ENCODE data around the gene ACTG2. TPM values are rescaled to one million over a fixed set of nuclear protein-coding genes. Genes with fewer than 3 reads are reported as not detected.

Gene ACTG2
- total RNA-seq, 1 experiment from 2014 or later: 1.5 TPM

- Histone ChIP-seq H3K4me1 (ENCODE audit: insufficient read depth, low read length) (no peaks in the 10 kb centered on the region), H2BK120ac (ENCODE audit: low read depth, low read length, poor library complexity, severe bottlenecking) (no peak overlapping the region), H3K23me2 (ENCODE audit: insufficient read length, low read depth, low read length, poor library complexity, severe bottlenecking) (no peaks in the 10 kb centered on the region), H3K56ac (ENCODE audit: insufficient read length, low read depth, low read length) (no peak overlapping the region), H2AK5ac (ENCODE audit: insufficient read length, low read length) (no peak overlapping the region), H4K20me1 (ENCODE audit: control insufficient read depth, insufficient read depth, insufficient read length) (no peaks in the 10 kb centered on the region), H4K91ac (ENCODE audit: insufficient read length, low read depth, low read length) (no peak overlapping the region), H4K8ac (replicated peaks; ENCODE audit: insufficient read length, low read depth, low read length) (no peak overlapping the region), H3T11ph (ENCODE audit: low read length) (no peak overlapping the region), H2BK20ac (ENCODE audit: low read depth, low read length, poor library complexity, severe bottlenecking) (no peak overlapping the region), H3K23ac (ENCODE audit: insufficient read length, low read depth, low read length) (no peak overlapping the region), H2BK12ac (ENCODE audit: insufficient read length, low read depth, low read length) (no peak overlapping the region), H3K4ac (ENCODE audit: low read depth, low read length) (no peak overlapping the region), H3K9ac (ENCODE audit: extremely low read depth, insufficient read length, low read length) (no peak overlapping the region), H4K5ac (ENCODE audit: insufficient read length, low read depth, low read length) (no peak overlapping the region), H2AFZ (ENCODE audit: low read length) (no peak overlapping the region), H2BK15ac (ENCODE audit: low read depth, low read length) (no peak overlapping the region), H3K27me3 (ENCODE audit: insufficient read depth, low read length) (no peaks in the 10 kb centered on the region), H3K27ac (ENCODE audit: insufficient read length, low read depth, low read length) (no peak overlapping the region), H3K14ac (ENCODE audit: insufficient read depth, low read length) (no peak overlapping the region), H3K9me3 (ENCODE audit: control insufficient read depth, low read depth, low read length) (no peaks in the 10 kb centered on the region), H3K79me1 (ENCODE audit: insufficient read depth, low read depth, low read length, poor library complexity, severe bottlenecking) (peaks cover 10% of the 10 kb centered on the region), H3K4me2 (ENCODE audit: insufficient read depth, insufficient read length, low read length) (no peak overlapping the region), H2BK5ac (ENCODE audit: insufficient read length, low read length) (no peak overlapping the region), H3K18ac (ENCODE audit: insufficient read length, low read depth, low read length) (no peak overlapping the region), H3K79me2 (ENCODE audit: insufficient read depth, low read length) (peaks cover 3% of the 10 kb centered on the region; the same call in 1 of the 2 replicates)
- TF ChIP-seq, protein P1, sequence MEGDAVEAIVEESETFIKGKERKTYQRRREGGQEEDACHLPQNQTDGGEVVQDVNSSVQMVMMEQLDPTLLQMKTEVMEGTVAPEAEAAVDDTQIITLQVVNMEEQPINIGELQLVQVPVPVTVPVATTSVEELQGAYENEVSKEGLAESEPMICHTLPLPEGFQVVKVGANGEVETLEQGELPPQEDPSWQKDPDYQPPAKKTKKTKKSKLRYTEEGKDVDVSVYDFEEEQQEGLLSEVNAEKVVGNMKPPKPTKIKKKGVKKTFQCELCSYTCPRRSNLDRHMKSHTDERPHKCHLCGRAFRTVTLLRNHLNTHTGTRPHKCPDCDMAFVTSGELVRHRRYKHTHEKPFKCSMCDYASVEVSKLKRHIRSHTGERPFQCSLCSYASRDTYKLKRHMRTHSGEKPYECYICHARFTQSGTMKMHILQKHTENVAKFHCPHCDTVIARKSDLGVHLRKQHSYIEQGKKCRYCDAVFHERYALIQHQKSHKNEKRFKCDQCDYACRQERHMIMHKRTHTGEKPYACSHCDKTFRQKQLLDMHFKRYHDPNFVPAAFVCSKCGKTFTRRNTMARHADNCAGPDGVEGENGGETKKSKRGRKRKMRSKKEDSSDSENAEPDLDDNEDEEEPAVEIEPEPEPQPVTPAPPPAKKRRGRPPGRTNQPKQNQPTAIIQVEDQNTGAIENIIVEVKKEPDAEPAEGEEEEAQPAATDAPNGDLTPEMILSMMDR (conservative IDR thresholded peaks at IDR 0.05): no peak
- no peak overlapping the region for H3K4me3 Mint-ChIP-seq
- H3K9me3 Mint-ChIP-seq: no peaks in the 10 kb centered on the region
- no peak for DNase-seq
- peaks cover 43 to 73% (median 69%) of the 10 kb centered on the region in 3 experiments for H3K36me3 Mint-ChIP-seq (ENCODE audit: insufficient read depth in 1 of 3, low read depth in 3 of 3)
- H3K27me3 Mint-ChIP-seq (ENCODE audit: low read depth): no peaks in the 10 kb centered on the region
- no peak overlapping the region for H3K27ac Mint-ChIP-seq
- H3K4me1 Mint-ChIP-seq: no peaks in the 10 kb centered on the region
These were observed 57.0 kb downstream of the ACTG2 start for GRCh38 chr2:73949802-73950201.

All from H9 (cell line).